Stimulated activated CD4-positive, alpha-beta T cell treated with anti-CD3 and anti-CD28 coated beads, Interleukin-1b, Interleukin-23, amount 100 ng/mL, for 4 hours (primary cell): ENCODE data around the gene HOXC12.

Source experiments
- DNase-seq, 2 donors: peaks; one replicate each; pipeline ENCODE4 v3.0.0-alpha.2; 2020; ENCODE audit warnings: low read depth in 2 of 2

Gene HOXC12

DNA sequence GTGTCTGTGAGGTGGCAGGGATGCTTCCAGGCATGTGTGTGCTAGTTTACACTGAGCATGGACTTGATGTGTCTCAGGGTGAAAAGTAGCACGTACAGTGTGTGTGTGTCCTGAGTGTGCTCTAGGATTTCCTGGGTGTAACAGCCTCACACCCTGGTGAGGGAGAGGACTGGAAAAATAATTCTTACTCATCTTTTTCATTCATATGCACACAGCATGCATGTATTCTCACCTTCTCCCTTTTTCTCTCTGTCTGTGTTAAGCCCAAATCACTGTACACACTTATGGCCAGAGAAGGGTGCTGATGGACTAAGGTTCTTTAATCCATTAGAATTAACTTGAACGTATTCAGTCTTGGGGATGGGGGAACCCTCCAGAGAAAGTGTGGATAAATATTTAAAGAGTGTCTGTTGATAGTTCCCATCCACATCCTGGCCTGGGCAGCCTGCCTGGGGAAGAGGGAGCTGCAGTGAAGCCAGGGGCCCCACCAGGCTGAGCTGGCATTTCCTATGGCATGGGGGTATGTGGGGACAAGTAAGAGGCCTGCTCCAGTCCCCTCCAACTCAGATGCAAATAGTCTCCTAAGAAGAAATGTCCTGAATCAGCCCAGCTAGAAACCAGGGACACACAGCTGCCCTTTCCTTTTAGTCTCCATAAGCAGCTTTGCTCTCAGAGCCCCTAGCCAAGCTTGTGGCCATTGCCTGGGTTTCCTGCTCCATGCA, 53.0 kb downstream of the HOXC12 start:
- no peak for DNase-seq

DNA sequence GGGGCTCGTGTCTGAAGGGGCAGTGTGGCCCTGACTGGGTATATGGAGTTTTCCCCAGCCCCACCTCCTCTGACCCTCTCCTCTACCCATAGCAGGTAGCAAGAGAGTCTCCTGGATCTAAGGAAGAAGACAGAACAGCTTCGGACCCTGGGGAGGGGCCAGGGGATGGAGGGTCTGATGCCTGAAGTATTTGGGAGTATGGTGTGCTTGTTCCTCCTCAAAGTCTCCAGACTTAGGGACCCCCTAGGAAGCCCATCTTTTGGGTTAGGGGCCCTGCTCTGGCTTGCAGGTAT, 53.5 kb downstream of the HOXC12 start:
- DNase-seq: no peak
